Activated CD8-positive, alpha-beta T cell treated with anti-CD3 and anti-CD28 coated beads, Interleukin-2, amount 10 ng/mL, durations not matched to agents 7 days and 5 days (primary cell): Measurements from ENCODE around the gene LONRF3. TPM values are rescaled to one million over a fixed set of nuclear protein-coding genes. Genes with fewer than 3 reads are reported as not detected.
"Not testable (repeated sequence)": the region's sequence is repeated elsewhere in the genome, so short reads cannot be mapped to it uniquely, and the experiment has no call there.

Source experiments
- ATAC-seq: fragments of 150-1000 bp; cut with Tn5 transposase; one replicate; pipeline ENCODE4 v1.10.0; 2021; ENCODE audit warnings: moderate library complexity
- CTCF ChIA-PET: fragments of 350-600 bp; sonication (Branson Sonifier 250); formaldehyde crosslinking; loops from one replicate; lab custom pipeline; 2021; ENCODE audit warnings: antibody characterized with exemption; lab: Charles Lee
- POLR2A ChIA-PET: fragments of 350-600 bp; sonication (Branson Sonifier 250); formaldehyde crosslinking; loops from one replicate; lab custom pipeline; 2021; ENCODE audit warnings: antibody characterized with exemption; lab: Charles Lee
- DNase-seq: peaks from one replicate; pipeline ENCODE4 v3.0.0-alpha.2; 2020
- H3K27ac Mint-ChIP-seq: one replicate; pipeline ENCODE4 v1.8.0; 2021; ENCODE audit warnings: mild to moderate bottlenecking, mixed read lengths
- H3K27me3 Mint-ChIP-seq: one replicate; pipeline ENCODE4 v1.8.0; 2021; ENCODE audit warnings: low read depth, mixed read lengths
- H3K36me3 Mint-ChIP-seq: one replicate; pipeline ENCODE4 v1.8.0; 2021; ENCODE audit warnings: low read depth, mixed read lengths
- H3K4me1 Mint-ChIP-seq: one replicate; pipeline ENCODE4 v1.8.0; 2021; ENCODE audit warnings: low read depth, mixed read lengths
- H3K4me3 Mint-ChIP-seq: one replicate; pipeline ENCODE4 v1.8.0; 2021; ENCODE audit warnings: mild to moderate bottlenecking, mixed read lengths
- H3K9me3 Mint-ChIP-seq: one replicate; pipeline ENCODE4 v1.8.0; 2022; ENCODE audit warnings: mixed read lengths; ENCODE audit not compliant: insufficient read depth
- total RNA-seq, 2 experiments: library from RNA; stranded (reverse); gene quantifications; one replicate each; pipeline ENCODE4 v1.2.3, GENCODE V29; 2021

The LONRF3 gene
- total RNA-seq, 2 experiments from 2014 or later: 0.23 to 0.26 TPM

DNA sequence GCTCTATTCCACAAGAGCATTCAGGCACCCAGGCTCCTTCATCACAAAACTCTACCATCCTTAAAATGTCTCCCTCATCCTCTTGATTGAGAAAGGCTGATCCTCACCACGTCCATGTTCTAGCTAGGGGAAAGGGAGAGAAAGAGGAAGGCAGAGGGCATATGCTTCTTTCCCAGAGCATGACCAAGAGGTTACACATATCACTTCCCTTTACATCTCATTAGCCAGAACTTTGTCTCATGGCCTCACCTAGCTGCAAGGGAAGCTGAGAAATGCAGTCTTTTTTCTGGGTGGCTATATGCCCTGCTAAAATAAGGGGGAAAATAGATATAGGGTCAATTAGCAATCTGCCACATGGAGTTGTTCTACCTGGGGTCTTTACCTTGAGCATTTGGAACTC, 42.7 kb downstream of the LONRF3 start:
- H3K4me1 Mint-ChIP-seq: peaks cover 8% of the 10 kb centered on the region
- no peak for DNase-seq
- ATAC-seq: no peak
- CTCF ChIA-PET: no interaction called here
- peaks cover 2% of the 10 kb centered on the region for H3K27me3 Mint-ChIP-seq
- H3K9me3 Mint-ChIP-seq: no peaks in the 10 kb centered on the region
- H3K36me3 Mint-ChIP-seq: no peaks in the 10 kb centered on the region
- POLR2A ChIA-PET: no interaction called here
- no peak overlapping the region for H3K27ac Mint-ChIP-seq
- H3K4me3 Mint-ChIP-seq: no peak overlapping the region

DNA sequence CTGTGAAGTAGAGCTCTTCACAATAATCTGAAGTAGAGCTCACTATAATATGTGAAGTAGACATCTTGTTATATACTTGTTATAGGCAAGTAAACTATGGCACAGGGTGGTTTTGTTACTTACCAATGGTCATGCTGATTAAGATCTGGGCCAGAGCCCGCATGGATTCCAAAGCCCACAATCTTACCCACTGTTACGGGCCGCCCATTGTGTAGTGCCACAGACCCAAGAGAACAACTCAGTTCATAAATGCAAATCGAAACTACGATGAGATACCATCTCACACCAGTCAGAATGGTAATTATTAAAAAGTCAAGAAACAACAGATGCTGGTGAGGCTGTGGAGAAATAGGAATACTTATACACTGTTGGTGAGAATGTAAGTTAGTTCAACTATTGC, 51.5 kb downstream of the LONRF3 start:
- Mint-ChIP-seq H3K36me3 (no peaks in the 10 kb centered on the region), H3K9me3 (no peaks in the 10 kb centered on the region), H3K4me3 (no peak overlapping the region), H3K4me1 (no peaks in the 10 kb centered on the region), H3K27ac (no peak overlapping the region), H3K27me3 (no peaks in the 10 kb centered on the region)
- CTCF ChIA-PET: interaction anchor here (1.0 kb wide), 1 partner anchor 21 kb away, joined by 3 read pairs; no protein-coding TSS in a partner anchor
- DNase-seq (no peak), ATAC-seq (no peak)
- POLR2A ChIA-PET: interaction anchor here (0.5 kb wide), 1 partner anchor 1274 kb away, joined by 4 read pairs; no protein-coding TSS in a partner anchor

GRCh38 chrX:119026344-119026743, 51.9 kb downstream of the LONRF3 start:
- H3K27ac Mint-ChIP-seq, H3K4me3 Mint-ChIP-seq, H3K36me3 Mint-ChIP-seq, ATAC-seq, H3K27me3 Mint-ChIP-seq, POLR2A ChIA-PET, H3K4me1 Mint-ChIP-seq, H3K9me3 Mint-ChIP-seq, DNase-seq: not testable (repeated sequence)
- CTCF ChIA-PET: interaction anchor here (1.0 kb wide), 1 partner anchor 21 kb away, joined by 3 read pairs; no protein-coding TSS in a partner anchor

DNA sequence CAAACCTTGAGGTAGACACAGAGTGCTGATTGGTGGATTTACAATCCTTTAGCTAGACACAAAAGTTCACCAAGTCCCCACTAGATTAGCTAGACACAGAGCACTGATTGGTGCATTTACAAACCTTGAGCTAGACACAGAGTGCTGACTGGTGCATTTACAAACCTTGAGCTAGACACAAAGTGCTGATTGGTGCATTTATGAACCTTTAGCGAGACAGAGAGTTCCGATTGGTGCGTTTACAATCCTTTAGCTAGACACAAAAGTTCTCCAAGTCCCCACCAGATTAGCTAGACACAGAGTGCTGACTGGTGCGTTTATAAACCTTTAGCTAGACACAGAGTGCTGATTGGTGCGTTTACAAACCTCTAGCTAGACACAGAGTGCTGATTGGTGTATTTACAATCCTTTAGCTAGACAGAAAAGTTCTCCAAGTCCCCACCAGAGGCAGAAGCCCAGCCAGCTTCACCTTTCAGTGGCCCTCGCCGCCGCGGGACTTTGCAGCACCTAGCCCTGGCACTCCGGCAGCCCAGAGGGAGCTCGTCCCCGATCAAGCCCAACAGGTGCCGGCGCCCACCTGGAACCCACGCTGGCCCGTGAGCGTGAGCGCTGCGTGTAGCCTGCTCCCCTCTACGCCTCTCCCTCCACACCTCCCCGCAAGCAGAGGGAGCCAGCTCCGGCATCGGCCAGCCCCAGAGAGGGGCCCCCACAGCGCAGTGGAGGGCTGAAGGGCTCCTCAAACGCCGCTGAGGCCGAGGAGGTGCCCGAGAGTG, 53.7 kb downstream of the LONRF3 start:
- CTCF ChIA-PET, H3K9me3 Mint-ChIP-seq, POLR2A ChIA-PET, H3K27ac Mint-ChIP-seq, ATAC-seq, H3K4me1 Mint-ChIP-seq, DNase-seq, H3K36me3 Mint-ChIP-seq, H3K4me3 Mint-ChIP-seq, H3K27me3 Mint-ChIP-seq: not testable (repeated sequence)

DNA sequence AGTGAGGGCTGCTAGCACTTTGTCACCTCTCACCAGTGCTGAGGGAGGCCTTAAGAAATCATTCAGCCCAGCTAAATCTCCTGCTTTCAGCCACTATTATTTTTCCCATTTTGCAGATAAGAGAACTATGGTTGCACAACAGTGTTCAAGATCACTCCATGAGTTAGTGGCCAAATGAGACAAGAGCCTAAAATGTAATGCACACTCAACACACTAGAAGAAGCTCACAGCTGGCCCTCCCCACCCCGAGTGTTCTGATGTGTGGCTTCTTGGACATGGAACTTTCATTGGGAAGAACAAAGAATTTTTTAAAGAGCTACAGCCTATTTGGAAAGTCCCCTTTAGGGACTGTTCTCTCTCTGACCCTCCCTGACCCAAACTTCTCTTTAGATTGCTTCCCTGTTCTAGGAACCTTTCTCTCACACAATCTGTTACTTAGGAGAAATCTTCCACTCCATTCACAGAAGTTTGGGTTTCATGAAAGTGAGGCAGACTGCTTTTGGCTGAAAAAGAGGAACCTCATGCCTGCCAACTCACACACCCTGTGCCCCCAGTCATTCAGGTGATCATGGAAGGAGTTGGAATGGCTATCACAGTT, 54.4 kb downstream of the LONRF3 start:
- CTCF ChIA-PET: no interaction called here
- Mint-ChIP-seq H3K27ac (no peak overlapping the region), H3K4me3 (no peak overlapping the region), H3K4me1 (no peaks in the 10 kb centered on the region), H3K27me3 (no peaks in the 10 kb centered on the region), H3K9me3 (no peaks in the 10 kb centered on the region), H3K36me3 (no peaks in the 10 kb centered on the region)
- ATAC-seq (no peak), DNase-seq (no peak)
- POLR2A ChIA-PET: no interaction called here

- ATAC-seq, H3K4me3 Mint-ChIP-seq, POLR2A ChIA-PET, H3K4me1 Mint-ChIP-seq, H3K27ac Mint-ChIP-seq, DNase-seq, H3K27me3 Mint-ChIP-seq, H3K9me3 Mint-ChIP-seq, CTCF ChIA-PET, H3K36me3 Mint-ChIP-seq: not testable (repeated sequence)
Measured at GRCh38 chrX:119029656-119030055, 55.2 kb downstream of the LONRF3 start.

DNA sequence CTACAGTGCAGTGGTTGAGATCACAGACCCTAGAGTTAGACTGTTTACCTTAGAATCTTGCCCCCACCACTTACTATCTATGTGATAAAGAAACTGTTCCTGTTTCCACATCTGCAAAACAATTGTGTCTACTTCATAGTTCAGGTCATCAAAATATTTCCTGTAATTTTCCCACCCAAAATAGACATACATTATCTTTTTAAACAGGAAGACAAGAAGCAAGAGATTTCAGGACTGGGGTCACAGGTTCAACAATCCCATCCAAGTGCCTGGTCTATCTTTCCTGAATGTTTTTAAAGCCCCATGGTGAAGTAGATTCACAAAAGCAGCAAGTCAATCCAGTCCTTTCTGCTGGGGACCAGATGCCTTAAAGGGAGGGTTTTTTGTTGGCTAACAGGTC, 56.6 kb downstream of the LONRF3 start:
- POLR2A ChIA-PET: no interaction called here
- CTCF ChIA-PET: no interaction called here
- H3K9me3 Mint-ChIP-seq: no peaks in the 10 kb centered on the region

GRCh38 chrX:119036107-119037029, 62.0 kb downstream of the LONRF3 start:
- Mint-ChIP-seq H3K27me3 (no peaks in the 10 kb centered on the region), H3K4me3 (no peak overlapping the region), H3K4me1 (no peaks in the 10 kb centered on the region), H3K27ac (no peak overlapping the region), H3K36me3 (no peaks in the 10 kb centered on the region), H3K9me3 (no peaks in the 10 kb centered on the region)
- ChIA-PET POLR2A (no interaction called here), CTCF (no interaction called here)
- no peak for ATAC-seq
- no peak for DNase-seq

More for the DNA sequence above, 56.6 kb downstream of the LONRF3 start:
- Mint-ChIP-seq H3K36me3 (no peaks in the 10 kb centered on the region), H3K4me1 (no peaks in the 10 kb centered on the region), H3K27me3 (no peaks in the 10 kb centered on the region), H3K27ac (no peak overlapping the region), H3K4me3 (no peak overlapping the region)
- ATAC-seq (no peak), DNase-seq (no peak)

- no peak for ATAC-seq
- Mint-ChIP-seq H3K27ac (no peak overlapping the region), H3K36me3 (no peaks in the 10 kb centered on the region), H3K27me3 (no peaks in the 10 kb centered on the region), H3K4me1 (no peaks in the 10 kb centered on the region), H3K9me3 (no peaks in the 10 kb centered on the region), H3K4me3 (no peak overlapping the region)
- ChIA-PET CTCF (no interaction called here), POLR2A (no interaction called here)
- no peak for DNase-seq
Measured at GRCh38 chrX:119040432-119040831, 66.0 kb downstream of the LONRF3 start.

DNA sequence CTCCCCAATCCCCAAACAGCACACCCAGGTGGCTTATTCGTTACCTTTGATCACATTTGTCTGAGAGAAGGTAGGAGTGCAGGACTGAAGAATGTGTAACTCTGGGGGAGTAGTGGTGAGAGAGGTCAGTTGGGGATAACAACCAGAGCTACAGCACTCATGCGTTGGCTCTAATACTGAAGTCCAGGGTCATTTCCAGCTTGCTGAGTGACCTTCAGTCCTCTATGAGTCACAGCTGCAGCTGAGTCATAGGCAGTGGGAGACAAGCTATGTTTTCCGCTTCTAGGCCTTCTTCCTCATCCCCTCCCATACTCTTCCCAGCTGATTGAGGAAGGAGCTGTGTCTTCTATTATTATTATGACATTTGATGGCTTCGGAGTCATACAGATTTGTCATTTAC, 66.8 kb downstream of the LONRF3 start:
- Mint-ChIP-seq H3K27ac (no peak overlapping the region), H3K9me3 (no peaks in the 10 kb centered on the region), H3K27me3 (no peaks in the 10 kb centered on the region), H3K36me3 (no peaks in the 10 kb centered on the region), H3K4me3 (no peak overlapping the region), H3K4me1 (no peaks in the 10 kb centered on the region)
- DNase-seq (no peak), ATAC-seq (no peak)
- POLR2A ChIA-PET: no interaction called here
- CTCF ChIA-PET: no interaction called here

- ATAC-seq: no peak
- Mint-ChIP-seq H3K4me3 (no peak overlapping the region), H3K4me1 (no peaks in the 10 kb centered on the region), H3K9me3 (no peaks in the 10 kb centered on the region), H3K27ac (no peak overlapping the region), H3K27me3 (no peaks in the 10 kb centered on the region), H3K36me3 (no peaks in the 10 kb centered on the region)
- POLR2A ChIA-PET: no interaction called here
- CTCF ChIA-PET: no interaction called here
- no peak for DNase-seq
Measured at GRCh38 chrX:119042040-119042439, 67.6 kb downstream of the LONRF3 start.

- ChIA-PET POLR2A (no interaction called here), CTCF (no interaction called here)
- Mint-ChIP-seq H3K4me3 (no peak overlapping the region), H3K27me3 (no peaks in the 10 kb centered on the region), H3K4me1 (no peaks in the 10 kb centered on the region), H3K27ac (no peak overlapping the region), H3K36me3 (no peaks in the 10 kb centered on the region), H3K9me3 (no peaks in the 10 kb centered on the region)
- DNase-seq (no peak), ATAC-seq (no peak)
Measured at GRCh38 chrX:119042996-119043395, 68.6 kb downstream of the LONRF3 start.
